HEK293 (cell line): ENCODE results near the gene DES.

ENCODE experiments used
- CTCF ChIA-PET: fragments of 350-600 bp; formaldehyde crosslinking; extraction: SDS; loops from one replicate; lab custom pipeline; 2021; ENCODE audit warnings: antibody characterized with exemption; lab: Yijun Ruan, JAX
- POLR2A ChIA-PET: fragments of 300-600 bp; formaldehyde crosslinking; extraction: SDS; loops from one replicate; lab custom pipeline; 2020; ENCODE audit warnings: antibody characterized with exemption, inconsistent platforms; lab: Yijun Ruan, JAX
- H3K27ac ChIP-seq: fragments of 200-500 bp; sonication (Bioruptor generic); 2 replicates; pipeline ENCODE4 v1.5.1; 2014; ENCODE audit warnings: low read depth, low read length, control low read depth, inconsistent platforms; ENCODE audit errors: extremely low read depth
- H3K36me3 ChIP-seq, 2 experiments: fragments of 200-500 bp in 1 of 2; sonication (Bioruptor generic) in 1 of 2; 1 replicate in 1 of 2; 2 replicates in 1 of 2; pipeline ENCODE4 v1.5.1; 2014 to 2017; ENCODE audit warnings: inconsistent platforms in 2 of 2, low read length in 2 of 2; ENCODE audit not compliant: control insufficient read depth in 2 of 2, insufficient read depth in 1 of 2
- H3K4me1 ChIP-seq: fragments of 200-500 bp; sonication (Bioruptor generic); 2 replicates; pipeline ENCODE4 v1.5.1; 2014; ENCODE audit warnings: mild to moderate bottlenecking, low read length, inconsistent platforms; ENCODE audit not compliant: control insufficient read depth, insufficient read depth
- H3K4me3 ChIP-seq: 2 replicates; pipeline ENCODE4 v1.5.1; 2011; ENCODE audit warnings: low read depth, mild to moderate bottlenecking, control low read depth, low read length, moderate library complexity
- H3K9me3 ChIP-seq: fragments of 200-500 bp; sonication (Bioruptor generic); 2 replicates; pipeline ENCODE4 v1.5.1; 2014; ENCODE audit warnings: low read depth, low read length, inconsistent platforms; ENCODE audit not compliant: control insufficient read depth, insufficient read depth
- HIC1 ChIP-seq: fragments of 450-650 bp; formaldehyde crosslinking; IDR thresholded peaks from 2 replicates; pipeline ENCODE4 v1.5.1; 2016; ENCODE audit warnings: missing biosample characterization, missing genetic modification characterization
- HOXA7 ChIP-seq: sonication (generic); formaldehyde crosslinking; IDR thresholded peaks from 2 replicates; pipeline ENCODE4 v1.8.1; 2022; ENCODE audit warnings: missing genetic modification reagents, borderline replicate concordance
- PBX3 ChIP-seq: sonication (generic); formaldehyde crosslinking; IDR thresholded peaks from 2 replicates; pipeline ENCODE4 v1.8.1; 2022; ENCODE audit warnings: mild to moderate bottlenecking, moderate library complexity, missing genetic modification reagents
- PRDM10 ChIP-seq: fragments of 450-650 bp; formaldehyde crosslinking; IDR thresholded peaks from 2 replicates; pipeline ENCODE4 v1.5.1; 2016; ENCODE audit warnings: missing biosample characterization, missing genetic modification characterization
- SCRT1 ChIP-seq: fragments of 450-650 bp; formaldehyde crosslinking; IDR thresholded peaks from 2 replicates; pipeline ENCODE4 v1.5.1; 2016; ENCODE audit warnings: missing biosample characterization, missing genetic modification characterization, borderline replicate concordance
- TCF7L2 ChIP-seq: IDR thresholded peaks from 2 replicates; pipeline ENCODE4 v1.6.1; 2011; ENCODE audit warnings: low read depth, mild to moderate bottlenecking, inconsistent platforms, low read length, moderate library complexity, borderline replicate concordance
- ZBTB8A ChIP-seq: fragments of 450-650 bp; formaldehyde crosslinking; IDR thresholded peaks from 2 replicates; pipeline ENCODE4 v1.5.1; 2016; ENCODE audit warnings: missing biosample characterization, missing genetic modification characterization
- ZNF140 ChIP-seq: fragments of 450-650 bp; formaldehyde crosslinking; IDR thresholded peaks from 2 replicates; pipeline ENCODE4 v1.5.1; 2016; ENCODE audit warnings: missing biosample characterization, missing genetic modification characterization
- ZNF221 ChIP-seq: fragments of 450-650 bp; formaldehyde crosslinking; IDR thresholded peaks from 2 replicates; pipeline ENCODE4 v1.5.1; 2017; ENCODE audit warnings: missing biosample characterization, missing genetic modification characterization, borderline replicate concordance
- ZNF292 ChIP-seq: fragments of 450-650 bp; formaldehyde crosslinking; IDR thresholded peaks from 2 replicates; pipeline ENCODE4 v1.5.1; 2016; ENCODE audit warnings: low read depth, missing biosample characterization, missing genetic modification characterization, borderline replicate concordance
- ZNF350 ChIP-seq: fragments of 450-650 bp; formaldehyde crosslinking; IDR thresholded peaks from 2 replicates; pipeline ENCODE4 v1.5.0; 2017; ENCODE audit warnings: missing biosample characterization, mild to moderate bottlenecking, missing genetic modification characterization
- ZNF394 ChIP-seq: fragments of 450-650 bp; formaldehyde crosslinking; IDR thresholded peaks from 2 replicates; pipeline ENCODE4 v1.5.1; 2016; ENCODE audit warnings: missing biosample characterization, missing genetic modification characterization, mild to moderate bottlenecking, moderate library complexity, borderline replicate concordance
- ZNF404 ChIP-seq: fragments of 450-650 bp; formaldehyde crosslinking; IDR thresholded peaks from 2 replicates; pipeline ENCODE4 v1.5.1; 2017; ENCODE audit warnings: missing biosample characterization, missing genetic modification characterization
- ZNF426 ChIP-seq: fragments of 450-650 bp; formaldehyde crosslinking; IDR thresholded peaks from 2 replicates; pipeline ENCODE4 v1.5.1; 2017; ENCODE audit warnings: missing biosample characterization, missing genetic modification characterization, mild to moderate bottlenecking, inconsistent platforms, moderate library complexity
- ZNF433 ChIP-seq: fragments of 450-650 bp; formaldehyde crosslinking; IDR thresholded peaks from 2 replicates; pipeline ENCODE4 v1.5.1; 2016; ENCODE audit warnings: missing biosample characterization, missing genetic modification characterization, low read depth
- ZNF514 ChIP-seq: fragments of 450-650 bp; formaldehyde crosslinking; IDR thresholded peaks from 2 replicates; pipeline ENCODE4 v1.5.1; 2016; ENCODE audit warnings: missing biosample characterization, missing genetic modification characterization
- ZNF623 ChIP-seq: fragments of 450-650 bp; formaldehyde crosslinking; IDR thresholded peaks from 2 replicates; pipeline ENCODE4 v1.5.1; 2016; ENCODE audit warnings: missing biosample characterization, missing genetic modification characterization
- ZNF677 ChIP-seq: fragments of 450-650 bp; IDR thresholded peaks from 2 replicates; pipeline ENCODE4 v1.5.0; 2018; ENCODE audit warnings: missing biosample characterization, mild to moderate bottlenecking, missing genetic modification characterization, moderate library complexity
- ZNF704 ChIP-seq: fragments of 450-650 bp; formaldehyde crosslinking; IDR thresholded peaks from 2 replicates; pipeline ENCODE4 v1.5.1; 2016; ENCODE audit warnings: missing biosample characterization, missing genetic modification characterization
- ZSCAN30 ChIP-seq: fragments of 450-650 bp; IDR thresholded peaks from 2 replicates; pipeline ENCODE4 v1.5.1; 2018; ENCODE audit warnings: missing biosample characterization, mild to moderate bottlenecking, missing genetic modification characterization, moderate library complexity
- ZSCAN4 ChIP-seq: fragments of 450-650 bp; formaldehyde crosslinking; IDR thresholded peaks from 2 replicates; pipeline ENCODE4 v1.5.1; 2017; ENCODE audit warnings: missing biosample characterization, missing genetic modification characterization

Gene DES

GRCh38 chr2:219439506-219439905, 21.3 kb downstream of the DES start (continued):
- TF ChIP-seq ZNF221 (tag by site-specific recombination): no peak
- no peak for TF ChIP-seq ZNF404 (tag by site-specific recombination)
- no peak for TF ChIP-seq PBX3 (CRISPR knock-in tag)
- no peak for TF ChIP-seq ZSCAN30 (tag by site-specific recombination)
- no peak for TF ChIP-seq ZNF350 (tag by site-specific recombination)

GRCh38 chr2:219440388-219441256, 22.4 kb downstream of the DES start:
- POLR2A ChIA-PET: interaction anchor here (1.2 kb wide), 1 partner anchor 53 kb away, joined by 6 read pairs; the partner anchor contains the start of gene DNPEP
- TF ChIP-seq ZNF433 (tag by site-specific recombination) (0 out of 2 replicates have a peak, but pooled peaks have one; percentile 29), ZNF623 (tag by site-specific recombination) (peak; percentile 45; the same call in 1 of the 2 replicates), ZNF426 (peak; percentile 58), ZNF140 (tag by site-specific recombination) (peak; percentile 42; the same call in 1 of the 2 replicates), HOXA7 (CRISPR knock-in tag) (no peak), HIC1 (tag by site-specific recombination) (no peak), ZNF704 (no peak), ZNF350 (tag by site-specific recombination) (no peak), ZNF292 (tag by site-specific recombination) (no peak), SCRT1 (tag by site-specific recombination) (no peak), TCF7L2 (no peak), ZNF514 (tag by site-specific recombination) (no peak), ZBTB8A (0 out of 2 replicates have a peak, but pooled peaks have one; percentile 29), PRDM10 (tag by site-specific recombination) (0 out of 2 replicates have a peak, but pooled peaks have one; percentile 10), ZNF677 (tag by site-specific recombination) (no peak), ZNF394 (tag by site-specific recombination) (peak; percentile 87), ZSCAN4 (tag by site-specific recombination) (no peak)

More at GRCh38 chr2:219440388-219441256, 22.4 kb downstream of the DES start:
- CTCF ChIA-PET: interaction anchor here (0.6 to 4.1 kb wide), 12 partner anchors 10 to 281 kb away, joined by 3 to 24 read pairs (median 4); a partner anchor contains a TSS
- peaks cover 0 to 7% of the 10 kb centered on the region in 2 experiments; a peak in 1 of 3 replicates for H3K36me3 ChIP-seq
- H3K4me1 ChIP-seq: no peaks in the 10 kb centered on the region
- H3K4me3 ChIP-seq: no peak overlapping the region
- H3K9me3 ChIP-seq: no peaks in the 10 kb centered on the region
- no peak overlapping the region for H3K27ac ChIP-seq
